H1 (cell line): ENCODE measurements around the gene MDK. TPM values are rescaled to one million over a fixed set of nuclear protein-coding genes. Genes with fewer than 3 reads are reported as not detected.

Experiments used
- CTCF ChIA-PET: fragments of 300-600 bp; sonication (Branson Sonifier 250); formaldehyde crosslinking; loops from one replicate; lab custom pipeline; 2021; ENCODE audit not compliant: partially characterized antibody; lab: Charles Lee
- POLR2A ChIA-PET: fragments of 300-600 bp; sonication (Branson Sonifier 250); formaldehyde crosslinking; loops from one replicate; lab custom pipeline; 2021; ENCODE audit warnings: inconsistent platforms; ENCODE audit not compliant: partially characterized antibody; lab: Charles Lee
- DNase-seq, 2 experiments: peaks; one replicate each; pipeline versions ENCODE4 v3.0.0 to v3.0.0-alpha.2; 2010 to 2022; ENCODE audit warnings: low spot score in 2 of 2, low read depth in 1 of 2, mixed read lengths in 1 of 2
- FAIRE-seq: peaks from 2 replicates; lab custom pipeline; 2011; peaks lifted over from hg19 to GRCh38; lab: Jason Lieb, UNC
- H2AFZ ChIP-seq: 2 replicates; pipeline ENCODE4 v1.8.1; 2012; ENCODE audit warnings: low read length, inconsistent platforms
- H2AK5ac ChIP-seq: 2 replicates; pipeline ENCODE4 v1.6.1; 2013; ENCODE audit warnings: low read depth, low read length
- H2BK120ac ChIP-seq: replicated peaks from 2 replicates; pipeline ENCODE3; 2013; ENCODE audit warnings: low read depth, low read length, inconsistent platforms
- H2BK12ac ChIP-seq: 2 replicates; pipeline ENCODE4 v1.6.1; 2013; ENCODE audit warnings: low read depth, low read length
- H2BK15ac ChIP-seq: 2 replicates; pipeline ENCODE4 v1.6.1; 2013; ENCODE audit warnings: low read length
- H2BK20ac ChIP-seq: 2 replicates; pipeline ENCODE4 v1.6.1; 2013; ENCODE audit warnings: low read length
- H2BK5ac ChIP-seq: 2 replicates; pipeline ENCODE4 v1.6.1; 2013; ENCODE audit warnings: low read depth, low read length
- H3K14ac ChIP-seq: 2 replicates; pipeline ENCODE4 v1.6.1; 2013; ENCODE audit warnings: inconsistent platforms; ENCODE audit not compliant: insufficient read length
- H3K18ac ChIP-seq: 2 replicates; pipeline ENCODE4 v1.6.1; 2013; ENCODE audit warnings: low read length; ENCODE audit errors: extremely low read depth
- H3K23ac ChIP-seq: 2 replicates; pipeline ENCODE4 v1.6.1; 2013; ENCODE audit warnings: inconsistent platforms; ENCODE audit not compliant: insufficient read length
- H3K23me2 ChIP-seq: 2 replicates; pipeline ENCODE4 v1.6.1; 2013; ENCODE audit warnings: low read depth, low read length
- H3K27ac ChIP-seq: 2 replicates; pipeline ENCODE4 v1.6.1; 2011; ENCODE audit warnings: low read depth, low read length, inconsistent platforms
- H3K27me3 ChIP-seq, 4 experiments: replicated peaks in 1 of 4; 1 replicate in 1 of 4; 2 replicates in 3 of 4; pipeline versions ENCODE4 v1.6.1 to v1.8.1; 2011 to 2013; ENCODE audit warnings: low read length in 3 of 4, mild to moderate bottlenecking in 3 of 4, inconsistent platforms in 2 of 4, mixed read lengths in 2 of 4, moderate library complexity in 1 of 4; ENCODE audit not compliant: control insufficient read depth in 3 of 4, insufficient read depth in 3 of 4; ENCODE audit errors: extremely low read depth in 1 of 4
- H3K36me3 ChIP-seq, 4 experiments: 2 replicates each; pipeline versions ENCODE4 v1.6.1 to v1.8.1; 2011 to 2013; ENCODE audit warnings: mild to moderate bottlenecking in 4 of 4, low read length in 3 of 4, moderate library complexity in 2 of 4, control low read depth in 1 of 4, inconsistent platforms in 1 of 4; ENCODE audit not compliant: insufficient read depth in 4 of 4, control insufficient read depth in 2 of 4
- H3K4ac ChIP-seq: replicated peaks from 2 replicates; pipeline ENCODE3; 2013; ENCODE audit warnings: low read length, low read depth, mixed read lengths, inconsistent platforms; ENCODE audit not compliant: insufficient read length
- H3K4me1 ChIP-seq, 4 experiments: replicated peaks in 1 of 4; 1 replicate in 1 of 4; 2 replicates in 3 of 4; pipeline versions ENCODE4 v1.6.1 to v1.8.1; 2011 to 2013; ENCODE audit warnings: low read length in 3 of 4, inconsistent platforms in 2 of 4, mixed read lengths in 1 of 4; ENCODE audit not compliant: insufficient read depth in 4 of 4, control insufficient read depth in 3 of 4
- H3K4me2 ChIP-seq, 2 experiments: 2 replicates each; pipeline versions ENCODE4 v1.6.1 to v1.8.1; 2011 to 2013; ENCODE audit warnings: low read depth in 2 of 2, low read length in 2 of 2, control low read depth in 1 of 2, inconsistent platforms in 1 of 2, mild to moderate bottlenecking in 1 of 2; ENCODE audit not compliant: insufficient read depth in 1 of 2
- H3K4me3 ChIP-seq, 4 experiments: fragments of 200-600, 300-600 bp in 1 of 4; sonication (generic), shearing (Covaris generic), sonication (Bioruptor Twin) in 1 of 4; 2 replicates each; pipeline versions ENCODE4 v1.5.1 to v1.8.1; 2011 to 2016; ENCODE audit warnings: low read length in 4 of 4, low read depth in 3 of 4, control low read depth in 2 of 4, inconsistent platforms in 2 of 4, mild to moderate bottlenecking in 2 of 4, mixed read lengths in 1 of 4, moderate library complexity in 1 of 4; ENCODE audit not compliant: insufficient read depth in 2 of 4; ENCODE audit errors: extremely low read depth in 1 of 4
- H3K56ac ChIP-seq: replicated peaks from 2 replicates; pipeline ENCODE3; 2013; ENCODE audit warnings: low read depth, mild to moderate bottlenecking, mixed read lengths, low read length, inconsistent platforms; ENCODE audit not compliant: insufficient read length
- H3K79me1 ChIP-seq: 2 replicates; pipeline ENCODE4 v1.6.1; 2013; ENCODE audit warnings: low read depth, low read length, control low read depth
- H3K79me2 ChIP-seq, 2 experiments: 2 replicates each; pipeline versions ENCODE4 v1.6.1 to v1.8.1; 2012 to 2013; ENCODE audit warnings: low read length in 2 of 2, mild to moderate bottlenecking in 2 of 2, inconsistent platforms in 1 of 2; ENCODE audit not compliant: insufficient read depth in 2 of 2, control insufficient read depth in 1 of 2
- H3K9ac ChIP-seq, 4 experiments: replicated peaks in 1 of 4; 1 replicate in 1 of 4; 2 replicates in 3 of 4; pipeline versions ENCODE4 v1.6.1 to v1.8.1; 2011 to 2013; ENCODE audit warnings: low read depth in 3 of 4, low read length in 3 of 4, control low read depth in 2 of 4, mild to moderate bottlenecking in 2 of 4, moderate library complexity in 2 of 4, inconsistent platforms in 1 of 4; ENCODE audit errors: extremely low read depth in 1 of 4
- H3K9me3 ChIP-seq, 2 experiments: 2 replicates each; pipeline versions ENCODE4 v1.6.1 to v1.8.1; 2012 to 2013; ENCODE audit warnings: mild to moderate bottlenecking in 2 of 2, moderate library complexity in 2 of 2, control low read depth in 1 of 2, inconsistent platforms in 1 of 2, low read depth in 1 of 2, low read length in 1 of 2, mixed read lengths in 1 of 2; ENCODE audit not compliant: insufficient read depth in 2 of 2
- H4K20me1 ChIP-seq, 2 experiments: replicated peaks in 1 of 2; 2 replicates each; pipeline versions ENCODE3 to v1.8.1; 2011 to 2013; ENCODE audit warnings: inconsistent platforms in 2 of 2, low read length in 2 of 2, mild to moderate bottlenecking in 1 of 2; ENCODE audit not compliant: insufficient read depth in 2 of 2, control insufficient read depth in 1 of 2
- H4K5ac ChIP-seq: 2 replicates; pipeline ENCODE4 v1.6.1; 2013; ENCODE audit warnings: low read length, low read depth, mixed read lengths, inconsistent platforms; ENCODE audit not compliant: insufficient read length
- H4K8ac ChIP-seq: 2 replicates; pipeline ENCODE4 v1.8.0; 2013; ENCODE audit warnings: mild to moderate bottlenecking, moderate library complexity, low read length, inconsistent platforms; ENCODE audit not compliant: insufficient read depth; ENCODE audit errors: extremely low read depth
- H4K91ac ChIP-seq: replicated peaks from 2 replicates; pipeline ENCODE3; 2013; ENCODE audit warnings: low read length, mixed read lengths, inconsistent platforms; ENCODE audit not compliant: insufficient read length
- CTBP2 ChIP-seq: IDR thresholded peaks from 2 replicates; pipeline ENCODE4 v1.7.0; 2011; ENCODE audit warnings: borderline replicate concordance, mild to moderate bottlenecking, moderate library complexity, mixed read lengths, low read length; ENCODE audit not compliant: insufficient read depth, insufficient read length
- RAD21 ChIP-seq, 2 experiments: IDR thresholded peaks in 1 of 2; conservative IDR thresholded peaks in 1 of 2; 2 replicates each; pipeline ENCODE4 v1.6.1; 2011; ENCODE audit warnings: low read depth in 2 of 2, low read length in 2 of 2, improper control_type of control experiment in 1 of 2, inconsistent platforms in 1 of 2, mild to moderate bottlenecking in 1 of 2, moderate library complexity in 1 of 2
- SIN3A ChIP-seq, 2 experiments: IDR thresholded peaks in 1 of 2; conservative IDR thresholded peaks in 1 of 2; 2 replicates each; pipeline ENCODE4 v1.6.1; 2011 to 2012; ENCODE audit warnings: low read length in 2 of 2, improper control_type of control experiment in 1 of 2, low read depth in 1 of 2, mild to moderate bottlenecking in 1 of 2
- SP2 ChIP-seq: IDR thresholded peaks from 2 replicates; pipeline ENCODE4 v1.6.1; 2012; ENCODE audit warnings: mild to moderate bottlenecking, low read length, inconsistent platforms
- WGBS, 2 experiments: shearing (Covaris generic) in 1 of 2; methylation state at CpG; one replicate each; pipeline versions ENCODE4 v1.1.6 to v1.1.7; 2013 to 2015; ENCODE audit warnings: low lambda C conversion rate in 2 of 2, mixed read lengths in 2 of 2, inconsistent platforms in 1 of 2, low coverage in 1 of 2, missing lambda C conversion rate in 1 of 2; ENCODE audit not compliant: insufficient replicate concordance in 2 of 2, insufficient coverage in 1 of 2, insufficient read length in 1 of 2; ENCODE audit errors: extremely low coverage in 1 of 2, missing lambda C conversion rate in 1 of 2; 5-methylcytosine and 5-hydroxymethylcytosine counted together
- polyA plus RNA-seq, 7 experiments: library from polyadenylated mRNA; depleted of rRNA in 3 of 7; stranded (reverse) in 5 of 7; unstranded in 2 of 7; fragments of >200 nt in 5 of 7; fragments of 200-250 nt in 2 of 7; gene quantifications; 1 replicate in 5 of 7; 2 replicates in 1 of 7; 4 replicates in 1 of 7; pipeline versions ENCODE4 v1.2.1 to v1.2.3, GENCODE V29; 2011 to 2013; ENCODE audit warnings: missing spikeins in 2 of 7, mixed read lengths in 2 of 7
- total RNA-seq: library from RNA; stranded (reverse); fragmentation: NEBNext Ultra II Directional; extraction: Animal tissue kit (Norgen Biotek cat#: 25700); gene quantifications from 2 replicates; pipeline ENCODE4 v1.2.1, GENCODE V29; 2021

The MDK gene
- total and polyA plus RNA-seq, 2 of the 8 experiments (the other 6 are each of a cell fraction or from before 2014, with no cell fraction given): 309 to 606 TPM

- H3K79me1 ChIP-seq: peaks cover 29% of the 10 kb centered on the region
- ChIA-PET CTCF (interaction anchor here (0.6 to 44.5 kb wide), 7 partner anchors 0 to 297 kb away, joined by 3 to 1004 read pairs (median 7); partner anchors contain the start of genes DGKZ and MDK), POLR2A (interaction anchor here (1.2 to 7.8 kb wide), 3 partner anchors 9 to 29 kb away, joined by 3 to 69 read pairs (median 4); partner anchors contain the start of genes DGKZ and MDK)
- 88% methylated on average over 1 of the region's 1 CpG; no CpG with 5 or more reads in 1 of the 2 experiments for WGBS, 2 experiments
- peaks cover 0 to 21% (median 14%) of the 10 kb centered on the region in 4 experiments; a peak in 6 of 7 replicates for H3K4me1 ChIP-seq
- no peak overlapping the region for H3K4ac ChIP-seq
- H4K91ac ChIP-seq: no peak overlapping the region
- H2BK5ac ChIP-seq: no peak overlapping the region
- no peak overlapping the region for H3K4me3 ChIP-seq
- H2BK12ac ChIP-seq: no peak overlapping the region
- no peak overlapping the region for H2AFZ ChIP-seq
- no peak overlapping the region for H3K23ac ChIP-seq
- no peak overlapping the region for H3K4me2 ChIP-seq
- FAIRE-seq: no peak
- no peak overlapping the region for H3K56ac ChIP-seq
- H4K8ac ChIP-seq: no peak overlapping the region
- no peak overlapping the region for H2BK120ac ChIP-seq
- no peak overlapping the region for H3K14ac ChIP-seq
- no peaks in the 10 kb centered on the region for H3K36me3 ChIP-seq
- no peak for DNase-seq
- no peak overlapping the region for H2AK5ac ChIP-seq
- peaks cover 0 to 72% of the 10 kb centered on the region in 2 experiments; a peak in 2 of 4 replicates for H3K79me2 ChIP-seq
- H3K27ac ChIP-seq: no peak overlapping the region
- H3K27me3 ChIP-seq: no peaks in the 10 kb centered on the region
- no peak overlapping the region for H2BK20ac ChIP-seq
- peaks cover 9 to 35% of the 10 kb centered on the region in 2 experiments for H4K20me1 ChIP-seq
- H3K9ac ChIP-seq: no peak overlapping the region
- H3K9me3 ChIP-seq: no peaks in the 10 kb centered on the region
- H3K23me2 ChIP-seq: no peaks in the 10 kb centered on the region
- H4K5ac ChIP-seq: no peak overlapping the region
- H3K18ac ChIP-seq: no peak overlapping the region
- no peak overlapping the region for H2BK15ac ChIP-seq
- TF ChIP-seq SIN3A (conservative IDR thresholded peaks at IDR 0.05 in 1 of 2, IDR thresholded peaks at IDR 0.05 in 1 of 2; ENCODE audit: low read depth in 1 of 2, low read length in 2 of 2) (no peak), SP2 (no peak), CTBP2 (no peak), RAD21 (IDR thresholded peaks at IDR 0.05 in 1 of 2, conservative IDR thresholded peaks at IDR 0.05 in 1 of 2; ENCODE audit: low read depth in 2 of 2, low read length in 2 of 2) (no peak)
These were observed 21.5 kb upstream of the MDK start for GRCh38 chr11:46359953-46360352.
